ENCODE data around the gene TBC1D21.
"Not testable (repeated sequence)": the region's sequence is repeated elsewhere in the genome, so short reads cannot be mapped to it uniquely, and the experiment has no call there.

Gene TBC1D21

GRCh38 chr15:73932381-73933191 is 59.2 kb downstream of the TBC1D21 start:
- DNase-seq: no peak

- DNase-seq: peak; percentile 36
Measured at GRCh38 chr15:73934281-73934680, 60.9 kb downstream of the TBC1D21 start.

- DNase-seq: peak; percentile 28
Measured at GRCh38 chr15:73935547-73935946, 62.2 kb downstream of the TBC1D21 start.

GRCh38 chr15:73936181-73936580 is 62.8 kb downstream of the TBC1D21 start:
- no peak for DNase-seq

GRCh38 chr15:73936588-73937290 is 63.4 kb downstream of the TBC1D21 start:
- no peak for DNase-seq

GRCh38 chr15:73937296-73937695 is 63.9 kb downstream of the TBC1D21 start:
- no peak for DNase-seq

GRCh38 chr15:73937726-73938125 is 64.4 kb downstream of the TBC1D21 start:
- DNase-seq: no peak

- not testable (repeated sequence) for DNase-seq
Measured at GRCh38 chr15:73938516-73938915, 65.2 kb downstream of the TBC1D21 start.

Measured in GF-D8 (cell line).